Left lobe of liver (tissue), 2 donors: ENCODE data around the gene CAPN13. TPM values are rescaled to one million over a fixed set of nuclear protein-coding genes. Genes with fewer than 3 reads are reported as not detected.

ENCODE experiments used
- ATAC-seq: fragments of 200-7000 bp; cut with Tn5 transposase; one replicate; pipeline ENCODE4 v1.9.1; 2020; ENCODE audit warnings: mild to moderate bottlenecking, moderate library complexity
- DNase-seq: peaks from one replicate; pipeline ENCODE4 v3.0.0-alpha.2; 2020; ENCODE audit warnings: low spot score
- total RNA-seq: library from RNA; stranded (reverse); gene quantifications from one replicate; pipeline ENCODE4 v1.2.1, GENCODE V29; 2021
- donor health status: DM: no; HTN: no; CAD: no; lungs with moderate emphysema.
- donor health status: DM: no; HTN: yes; CAD: no.

Gene CAPN13
- total RNA-seq, 1 donor from 2014 or later = 0.08 TPM

DNA sequence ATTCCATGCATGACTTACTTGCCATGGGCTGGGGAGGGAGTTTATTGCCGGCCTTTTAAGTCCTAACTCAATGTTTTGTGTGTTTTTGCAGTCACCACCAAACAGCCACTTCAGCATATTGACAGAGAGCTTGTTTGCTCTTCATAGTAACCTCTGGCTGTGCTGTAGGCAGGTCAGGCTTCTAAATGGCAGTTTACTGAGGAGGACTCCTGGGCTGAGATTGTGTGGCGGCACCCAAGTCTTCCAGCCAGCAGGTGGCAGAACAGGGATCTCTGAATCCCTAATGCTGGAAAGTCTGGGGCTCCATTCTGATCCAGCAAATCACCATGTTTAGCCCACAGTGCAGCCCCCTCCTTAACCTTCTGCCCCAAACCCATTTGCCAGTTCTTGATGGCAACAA lies 121.2 kb downstream of the CAPN13 start:
- ATAC-seq (peak; percentile 85), DNase-seq (peak; percentile 40)

DNA sequence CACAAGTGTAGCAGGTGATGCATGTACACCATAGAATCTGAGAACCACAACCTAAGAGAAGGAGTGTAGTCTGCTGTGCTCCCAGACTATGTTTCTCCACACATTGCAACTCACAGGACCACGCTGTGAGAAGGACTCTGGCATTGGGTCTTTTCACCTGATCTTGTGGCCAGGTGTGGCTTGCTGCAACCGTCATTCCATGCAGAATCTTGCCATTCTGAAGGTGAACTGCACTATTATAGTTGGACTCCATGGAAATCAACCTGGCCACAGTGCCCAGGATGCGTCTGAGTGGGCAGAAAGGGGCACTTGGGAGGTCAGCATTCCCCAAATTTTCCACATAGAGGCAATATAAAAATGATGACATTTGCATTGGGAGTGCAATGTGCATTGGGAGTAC lies 122.2 kb downstream of the CAPN13 start:
- ATAC-seq (no peak), DNase-seq (peak; percentile 24)

DNA sequence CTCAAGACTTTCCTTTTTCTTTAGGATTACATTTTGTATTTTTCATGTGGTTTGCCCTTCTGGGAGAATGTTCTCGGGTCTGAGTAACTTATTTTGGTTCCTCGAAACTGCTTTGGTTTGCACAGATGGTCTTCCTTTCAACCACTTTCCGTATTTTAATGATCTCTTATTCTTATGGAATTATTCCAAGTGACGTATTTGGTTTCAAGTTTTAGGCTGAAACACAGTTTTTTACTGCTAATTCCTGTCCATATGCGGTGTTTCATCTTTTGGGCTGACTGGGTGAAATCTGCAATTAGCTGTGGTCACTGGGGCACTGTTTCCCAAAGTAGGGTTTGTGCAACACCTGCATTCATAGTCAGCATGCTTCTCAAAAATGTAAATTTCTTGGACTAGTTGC lies 122.7 kb downstream of the CAPN13 start:
- DNase-seq = no peak
- ATAC-seq = no peak

DNA sequence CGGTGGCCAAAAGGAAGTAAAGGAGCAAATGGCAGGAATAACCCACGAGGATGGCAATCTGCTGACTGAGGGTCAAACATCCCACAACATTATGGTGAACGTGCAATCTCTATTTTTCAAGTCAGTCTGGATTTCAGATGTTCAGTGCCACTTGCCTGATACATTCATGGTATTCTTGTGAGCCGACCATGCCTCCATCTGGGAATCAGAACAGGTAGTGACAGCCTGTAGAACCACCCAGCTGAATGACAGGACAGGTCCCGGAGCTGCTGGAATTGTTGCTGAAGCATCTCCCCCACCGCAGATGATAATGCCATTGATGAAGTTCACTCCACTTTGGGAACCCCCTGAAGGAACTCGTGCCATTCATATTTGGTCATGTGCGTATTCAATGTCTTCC lies 123.2 kb downstream of the CAPN13 start:
- ATAC-seq = no peak
- DNase-seq = peak; percentile 28

DNA sequence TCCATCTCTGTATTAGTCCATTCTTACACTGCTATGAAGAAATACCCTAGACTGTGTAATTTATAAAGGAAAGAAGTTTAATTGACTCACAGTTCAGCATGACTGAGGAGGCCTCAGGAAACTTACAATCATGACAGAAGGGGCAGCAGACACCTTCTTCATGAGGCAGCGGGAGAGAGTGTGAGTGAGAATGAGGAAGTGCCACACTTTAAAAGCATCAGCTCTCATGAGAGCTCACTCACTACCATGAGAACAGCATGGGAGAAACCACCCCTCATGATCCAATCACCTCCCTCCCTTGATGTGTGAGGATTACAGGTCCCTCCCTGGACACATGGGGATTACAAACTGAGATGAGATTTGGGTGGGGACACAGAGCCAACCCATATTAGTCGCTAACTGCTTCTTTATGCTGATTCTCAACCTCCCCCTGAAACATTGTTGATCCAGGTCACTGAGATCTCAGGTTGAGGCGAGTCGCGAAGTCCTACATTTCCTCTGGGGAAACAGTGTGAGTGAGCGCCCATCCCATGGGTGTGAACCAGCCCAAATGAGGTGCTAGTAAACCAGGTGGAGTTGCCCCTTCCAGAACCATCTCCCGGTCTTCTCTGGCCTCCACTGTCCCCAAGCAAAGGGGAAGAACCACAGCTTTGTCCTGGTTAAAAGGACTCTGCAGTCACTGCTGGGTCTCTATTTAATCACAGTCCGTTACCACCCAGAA lies 123.8 kb downstream of the CAPN13 start:
- ATAC-seq (no peak), DNase-seq (peak; percentile 21)

DNA sequence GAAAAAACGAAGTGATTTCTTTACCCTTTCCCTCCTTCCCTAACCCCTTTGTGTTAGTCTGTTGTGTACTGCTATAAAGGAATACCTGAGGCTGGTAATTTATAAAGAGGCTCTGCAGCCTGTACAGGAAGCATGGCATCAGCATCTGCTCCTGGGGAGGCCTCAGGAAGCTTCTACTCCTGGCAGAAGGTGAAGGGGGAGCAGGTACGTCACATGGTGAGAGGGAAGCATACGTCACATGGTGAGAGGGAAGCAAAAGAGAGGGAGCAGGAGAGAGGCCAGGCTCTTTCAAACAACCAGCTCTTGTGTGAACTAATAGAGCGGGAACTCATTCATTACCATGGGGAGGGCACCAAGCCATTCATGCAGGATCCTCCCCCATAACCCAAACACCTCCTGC lies 126.2 kb downstream of the CAPN13 start:
- peak; percentile 2 for DNase-seq
- no peak for ATAC-seq

DNA sequence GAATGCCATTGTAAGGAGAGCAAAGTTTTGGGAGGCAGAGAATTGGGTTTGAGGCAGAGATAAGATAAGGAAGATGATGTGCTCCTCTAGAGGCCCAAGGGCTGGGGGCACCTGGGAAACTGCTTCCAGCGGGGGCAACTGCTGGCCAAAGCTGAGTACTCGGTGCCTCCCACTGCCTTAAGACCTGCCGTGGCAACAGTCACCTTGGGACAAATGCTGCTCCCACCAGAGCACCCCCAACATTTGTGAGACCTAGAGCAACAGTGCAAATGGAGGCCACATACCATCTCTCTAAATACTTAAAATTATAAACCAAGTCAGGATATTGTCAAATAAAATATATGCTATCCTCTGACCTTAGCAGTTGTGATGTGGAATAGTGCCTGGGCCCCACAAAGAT lies 127.1 kb downstream of the CAPN13 start:
- no peak for ATAC-seq
- DNase-seq = peak; percentile 7

DNA sequence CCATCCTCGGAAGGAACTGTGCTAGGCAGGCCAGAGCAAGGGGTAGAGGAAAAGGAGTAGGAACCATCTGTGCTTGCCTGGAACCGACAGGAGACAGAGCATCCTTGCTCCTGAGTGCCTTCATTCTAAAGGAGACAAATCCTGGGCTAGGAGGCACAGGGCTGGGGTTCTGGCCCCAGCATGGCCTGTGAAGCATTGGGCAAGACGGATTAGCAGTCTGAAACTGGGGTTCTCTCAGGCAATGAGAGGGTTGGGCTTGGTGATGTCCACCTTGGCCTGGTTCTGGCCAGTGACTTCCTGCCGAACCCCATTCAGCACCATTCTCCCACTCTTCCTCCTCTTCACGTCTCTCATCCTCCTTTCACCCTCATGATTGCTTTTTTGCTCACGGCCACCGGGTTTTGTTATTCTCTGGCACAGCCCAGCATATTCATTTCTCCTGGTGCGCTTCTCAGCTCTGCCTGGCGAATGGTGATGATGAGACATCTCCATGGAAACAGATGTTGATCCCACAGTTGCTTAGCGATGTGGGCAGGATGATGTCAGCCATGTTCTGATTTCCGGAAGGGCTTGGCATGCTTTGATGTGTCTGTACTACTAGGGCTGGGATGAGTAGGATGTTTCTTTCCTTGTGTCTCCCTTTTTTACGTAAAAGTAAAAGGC lies 127.7 kb downstream of the CAPN13 start:
- DNase-seq (peak; percentile 33), ATAC-seq (no peak)

DNA sequence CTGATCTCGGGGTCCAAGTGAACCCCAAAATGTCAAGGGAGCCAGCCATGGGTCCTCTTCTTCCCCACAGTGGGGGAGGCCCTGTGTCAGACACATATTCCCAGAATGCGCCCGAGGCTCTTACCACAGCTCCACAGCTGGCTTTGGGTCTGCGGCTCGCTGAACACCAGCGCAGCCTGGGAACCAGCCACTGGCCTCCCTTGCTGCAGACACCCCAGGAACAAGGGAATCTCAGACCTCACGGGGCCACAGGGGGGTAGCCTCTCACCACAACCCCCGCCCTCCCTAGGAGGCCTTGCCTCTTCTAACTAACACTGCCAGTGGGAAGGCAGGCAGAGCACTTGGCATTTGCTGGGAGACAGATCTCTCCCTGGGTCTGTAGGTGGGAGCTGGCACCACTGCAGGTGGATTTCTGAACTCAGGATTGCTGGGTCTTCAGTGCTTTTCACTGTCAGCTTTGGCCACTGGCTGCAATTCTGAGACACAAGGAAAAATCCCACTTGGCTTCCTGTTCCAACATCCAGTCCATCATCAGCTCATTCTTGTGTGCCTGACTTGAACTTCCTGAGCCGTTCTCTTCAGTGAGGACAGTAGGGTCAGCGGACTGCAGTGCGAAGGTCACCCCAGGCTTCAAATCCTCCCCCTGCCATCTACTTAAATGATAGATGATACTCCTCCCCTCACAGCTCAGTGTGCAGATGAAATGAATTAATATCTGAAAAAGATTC lies 128.7 kb downstream of the CAPN13 start:
- ATAC-seq = peak; percentile 17
- peak; percentile 32 for DNase-seq

DNA sequence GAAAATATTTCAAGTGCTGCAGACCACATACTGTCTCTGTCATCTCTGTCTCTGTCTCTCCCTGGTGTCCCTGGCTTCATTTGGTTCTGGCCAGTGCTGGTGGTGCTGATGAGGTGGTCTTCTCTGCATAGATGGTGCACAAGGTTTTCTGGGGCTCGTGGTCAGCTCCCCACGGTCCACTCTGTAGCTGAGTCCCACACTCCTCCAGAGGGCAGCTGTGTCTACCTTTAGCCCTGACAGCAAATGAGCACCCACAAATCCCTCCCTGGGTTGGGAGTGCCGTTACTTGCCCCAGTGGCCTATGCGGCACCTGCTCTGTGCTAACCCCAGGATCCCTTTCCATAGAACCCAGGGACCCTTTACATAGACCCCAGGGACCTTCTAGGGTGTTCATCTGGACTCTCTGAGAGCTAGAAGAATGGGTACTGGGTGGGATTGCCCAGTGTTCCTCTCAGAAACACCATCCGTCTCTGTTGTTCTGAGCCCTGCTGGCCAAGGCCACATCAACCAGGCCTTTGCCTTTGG lies 129.3 kb downstream of the CAPN13 start:
- DNase-seq = no peak

DNA sequence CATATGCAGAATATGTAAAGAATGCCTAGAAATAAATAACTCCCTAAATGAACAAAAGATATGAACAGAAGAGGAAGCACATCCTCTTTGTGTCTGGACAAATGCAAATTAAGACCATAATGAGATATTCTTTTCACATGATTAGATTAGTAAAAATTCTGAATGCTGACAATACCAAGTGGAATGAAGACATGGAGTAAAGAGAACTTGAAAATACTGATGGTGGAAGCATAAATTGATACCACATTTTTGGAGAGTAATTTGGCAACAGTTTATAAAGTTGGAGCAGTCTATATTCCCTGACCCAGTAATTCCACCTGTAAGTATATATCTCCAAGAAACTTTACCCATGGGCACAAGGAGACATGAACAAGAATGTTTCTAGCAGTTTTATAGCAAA lies 130.0 kb downstream of the CAPN13 start:
- no peak for ATAC-seq
- no peak for DNase-seq

More for the DNA sequence above, 129.3 kb downstream of the CAPN13 start:
- no peak for ATAC-seq

DNA sequence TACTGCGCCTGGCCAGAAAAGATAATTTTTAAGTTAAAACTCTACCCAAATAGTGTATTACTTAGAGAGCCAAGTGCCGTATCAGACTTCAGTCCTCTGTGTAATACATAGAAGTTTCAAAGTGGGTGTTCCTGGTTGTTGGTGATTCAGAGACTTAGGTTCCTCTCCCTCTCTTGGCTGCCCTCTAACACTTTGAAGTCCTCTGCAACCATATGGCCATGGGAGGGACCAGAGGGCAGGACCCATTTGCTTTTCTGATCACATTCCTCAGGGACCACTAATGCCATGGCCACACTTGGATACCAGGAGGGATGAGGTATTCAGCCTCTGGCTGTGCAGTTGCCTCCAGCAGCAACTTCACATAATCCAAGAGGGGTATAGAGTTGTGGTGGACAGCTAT lies 131.5 kb downstream of the CAPN13 start:
- ATAC-seq (no peak), DNase-seq (no peak)

DNA sequence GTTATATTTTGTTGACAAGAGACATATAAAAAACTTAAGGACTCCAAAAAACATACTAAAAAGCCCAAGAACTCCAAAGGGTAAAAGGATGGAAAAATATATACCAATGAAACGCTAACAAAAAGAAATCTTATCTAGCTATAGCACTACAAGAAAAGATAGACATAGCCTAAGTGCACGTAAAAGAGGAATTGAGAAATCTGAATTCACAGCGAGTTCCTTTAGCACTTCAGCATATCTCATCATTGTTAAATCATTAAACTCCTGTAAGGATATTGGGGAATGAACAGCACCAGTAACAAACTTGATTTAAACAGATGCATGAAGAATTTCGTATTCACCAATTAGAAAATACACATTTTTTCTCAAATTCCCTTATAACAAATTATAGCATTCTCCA lies 134.1 kb downstream of the CAPN13 start:
- DNase-seq (no peak), ATAC-seq (no peak)
